Progenitor cell of endocrine pancreas (in vitro differentiated cells): ENCODE data around the gene SLC9A8. TPM values are rescaled to one million over a fixed set of nuclear protein-coding genes. Genes with fewer than 3 reads are reported as not detected.

Source experiments
- DNase-seq: peaks from one replicate; pipeline ENCODE4 v3.0.0; 2021; ENCODE audit warnings: low spot score; ENCODE audit not compliant: unreplicated experiment
- H3K27ac Mint-ChIP-seq: 2 replicates; pipeline ENCODE4 v1.8.0; 2021; ENCODE audit warnings: mild to moderate bottlenecking, moderate library complexity, mixed read lengths
- H3K27me3 Mint-ChIP-seq: 2 replicates; pipeline ENCODE4 v1.8.0; 2021; ENCODE audit warnings: mixed read lengths
- H3K36me3 Mint-ChIP-seq: 2 replicates; pipeline ENCODE4 v1.8.0; 2022; ENCODE audit warnings: mixed read lengths; ENCODE audit not compliant: insufficient read depth
- H3K4me1 Mint-ChIP-seq: 2 replicates; pipeline ENCODE4 v1.8.0; 2021; ENCODE audit warnings: low read depth, mixed read lengths
- H3K4me3 Mint-ChIP-seq: 2 replicates; pipeline ENCODE4 v1.8.0; 2021; ENCODE audit warnings: low read depth, mild to moderate bottlenecking, moderate library complexity, mixed read lengths
- H3K9me3 Mint-ChIP-seq: 2 replicates; pipeline ENCODE4 v1.8.0; 2021; ENCODE audit warnings: low read depth, mixed read lengths
- CTCF ChIP-seq: fragments of 200-600 bp; sonication (generic); IDR thresholded peaks from one replicate; pipeline ENCODE4 v1.5.0; 2021; ENCODE audit warnings: antibody characterized with exemption, mild to moderate bottlenecking; ENCODE audit not compliant: unreplicated experiment
- total RNA-seq: library from RNA; stranded (reverse); gene quantifications from 2 replicates; pipeline ENCODE4 v1.2.1, GENCODE V29; 2021

Gene SLC9A8
- total RNA-seq, 1 donor from 2014 or later: 11.4 TPM

GRCh38 chr20:49785149-49785851 lies 27.3 kb upstream of the SLC9A8 start:
- no peak overlapping the region for H3K27ac Mint-ChIP-seq

GRCh38 chr20:49785852-49786175 lies 26.8 kb upstream of the SLC9A8 start:
- H3K36me3 Mint-ChIP-seq: no peaks in the 10 kb centered on the region
- H3K9me3 Mint-ChIP-seq: no peaks in the 10 kb centered on the region
- no peak for TF ChIP-seq CTCF
- H3K4me3 Mint-ChIP-seq: no peak overlapping the region
- no peak overlapping the region for H3K27ac Mint-ChIP-seq
- no peaks in the 10 kb centered on the region for H3K27me3 Mint-ChIP-seq
- DNase-seq: no peak
- no peaks in the 10 kb centered on the region for H3K4me1 Mint-ChIP-seq

More at GRCh38 chr20:49785149-49785851, 27.3 kb upstream of the SLC9A8 start:
- no peak for TF ChIP-seq CTCF
- Mint-ChIP-seq H3K4me1 (no peaks in the 10 kb centered on the region), H3K36me3 (no peaks in the 10 kb centered on the region), H3K27me3 (no peaks in the 10 kb centered on the region), H3K9me3 (no peaks in the 10 kb centered on the region), H3K4me3 (no peak overlapping the region)
- DNase-seq: no peak

- H3K4me3 Mint-ChIP-seq: no peak overlapping the region
- no peaks in the 10 kb centered on the region for H3K4me1 Mint-ChIP-seq
Measured at GRCh38 chr20:49786196-49786595, 26.4 kb upstream of the SLC9A8 start.

GRCh38 chr20:49786668-49787370 lies 25.8 kb upstream of the SLC9A8 start:
- H3K4me3 Mint-ChIP-seq: no peak overlapping the region
- no peak overlapping the region for H3K27ac Mint-ChIP-seq
- H3K27me3 Mint-ChIP-seq: no peaks in the 10 kb centered on the region
- peak; percentile 39 for TF ChIP-seq CTCF
- no peak for DNase-seq
- no peaks in the 10 kb centered on the region for H3K4me1 Mint-ChIP-seq
- no peaks in the 10 kb centered on the region for H3K36me3 Mint-ChIP-seq
- H3K9me3 Mint-ChIP-seq: no peaks in the 10 kb centered on the region

More at GRCh38 chr20:49786196-49786595, 26.4 kb upstream of the SLC9A8 start:
- H3K36me3 Mint-ChIP-seq: no peaks in the 10 kb centered on the region
- no peak for DNase-seq
- no peaks in the 10 kb centered on the region for H3K9me3 Mint-ChIP-seq
- no peaks in the 10 kb centered on the region for H3K27me3 Mint-ChIP-seq
- no peak for TF ChIP-seq CTCF
- H3K27ac Mint-ChIP-seq: no peak overlapping the region

GRCh38 chr20:49787371-49788357 lies 25.0 kb upstream of the SLC9A8 start:
- no peak for TF ChIP-seq CTCF
- Mint-ChIP-seq H3K36me3 (no peaks in the 10 kb centered on the region), H3K9me3 (no peaks in the 10 kb centered on the region), H3K27me3 (no peaks in the 10 kb centered on the region), H3K27ac (no peak overlapping the region), H3K4me3 (no peak overlapping the region), H3K4me1 (no peaks in the 10 kb centered on the region)
- no peak for DNase-seq
